Measurements from ENCODE around the gene GPHB5.
"Not testable (repeated sequence)": the region's sequence is repeated elsewhere in the genome, so short reads cannot be mapped to it uniquely, and the experiment has no call there.

Gene GPHB5, protein sequence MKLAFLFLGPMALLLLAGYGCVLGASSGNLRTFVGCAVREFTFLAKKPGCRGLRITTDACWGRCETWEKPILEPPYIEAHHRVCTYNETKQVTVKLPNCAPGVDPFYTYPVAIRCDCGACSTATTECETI

DNA sequence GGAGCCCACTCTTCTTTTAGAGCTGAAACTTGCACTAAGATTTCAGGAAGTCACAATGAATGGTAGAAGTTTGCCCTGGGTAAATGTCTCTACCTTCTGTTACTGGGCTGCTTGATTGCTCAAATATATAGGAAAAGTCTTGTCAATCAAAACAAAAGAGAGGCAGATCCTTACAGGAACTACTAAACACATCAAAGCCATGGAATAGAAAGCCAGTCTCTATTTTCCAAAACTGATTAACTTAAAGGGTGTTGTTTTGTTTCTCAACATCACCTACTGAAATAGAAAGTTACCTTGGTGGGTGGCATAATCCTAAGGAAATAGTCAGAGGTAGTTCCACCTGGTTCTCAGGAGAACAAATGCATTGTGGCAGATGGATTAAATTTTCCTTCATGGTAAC is at the start of gene GPHB5:
Gene GPHB5, minus strand, starts transcription at position 101 of the 400 bp plus-strand sequence. CDS start 1,086 bp downstream, outside the sequence.
- DNase-seq = no peak

DNA sequence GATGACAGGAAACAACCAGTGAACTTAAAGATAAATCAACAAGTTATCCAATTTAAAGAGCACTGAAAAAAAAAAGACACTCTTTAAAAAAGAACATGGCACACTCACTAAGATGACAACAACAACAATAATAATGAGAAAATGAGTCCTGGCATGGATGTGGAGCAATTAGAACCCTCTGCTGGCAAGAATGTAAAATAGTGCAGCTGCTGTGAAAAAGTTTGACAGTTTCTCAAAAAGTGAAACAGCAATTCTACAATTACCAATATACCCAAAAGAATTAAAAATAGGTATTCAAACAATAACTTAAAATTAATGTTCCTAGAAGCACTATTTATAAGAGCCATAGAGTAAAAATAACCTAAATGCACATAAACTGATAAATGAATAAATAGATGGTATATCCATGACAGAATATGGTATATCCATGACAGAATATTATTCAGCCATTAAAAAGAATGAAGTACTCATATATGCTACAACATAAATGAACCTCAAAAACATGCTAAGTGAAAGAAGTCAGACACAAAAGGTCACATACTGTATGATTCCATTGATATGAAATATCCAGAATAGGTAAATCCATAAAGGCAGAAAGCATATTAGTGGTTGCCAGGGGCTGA is 49.1 kb upstream of the GPHB5 start:
- no peak for DNase-seq

DNA sequence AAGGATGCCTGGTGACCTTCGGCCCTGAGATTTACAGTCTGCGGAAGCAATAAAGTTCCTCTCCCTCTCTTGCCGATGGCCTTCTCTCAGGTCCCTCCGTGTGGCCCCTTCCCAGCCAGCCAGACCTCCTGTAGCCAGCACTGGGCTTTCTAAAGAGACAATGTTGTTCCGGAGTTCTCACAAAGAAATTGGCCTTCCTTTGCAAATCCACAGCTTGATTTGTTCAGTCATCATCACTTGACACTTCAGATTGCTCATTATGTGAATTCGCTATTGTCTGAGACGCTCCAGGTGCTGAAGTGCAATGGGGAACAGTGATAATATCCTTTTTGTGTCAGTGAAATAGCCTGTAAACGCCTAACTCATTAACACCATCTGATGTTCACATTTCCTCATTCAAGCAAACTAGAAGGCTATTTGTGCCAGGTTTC is 43.7 kb upstream of the GPHB5 start:
- no peak for DNase-seq

DNA sequence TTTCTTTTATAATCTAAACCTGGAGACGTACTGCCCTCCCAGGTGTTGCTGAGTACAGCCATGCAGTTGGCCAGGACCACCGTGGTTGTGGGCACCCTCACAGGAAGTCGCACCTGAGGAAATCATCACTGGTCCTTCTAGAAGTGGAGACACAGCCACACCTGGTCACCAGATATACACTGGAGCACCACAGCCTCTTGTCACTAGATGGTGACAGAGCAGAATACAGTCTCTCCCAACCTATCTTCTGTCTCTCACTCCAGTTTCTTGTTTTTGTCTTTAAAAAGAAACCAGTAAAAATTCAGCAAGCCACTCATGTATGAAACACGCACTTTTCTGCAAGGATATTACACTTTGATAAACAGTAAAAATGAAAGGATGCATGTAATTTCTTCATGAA is 43.1 kb upstream of the GPHB5 start:
- DNase-seq = no peak

DNA sequence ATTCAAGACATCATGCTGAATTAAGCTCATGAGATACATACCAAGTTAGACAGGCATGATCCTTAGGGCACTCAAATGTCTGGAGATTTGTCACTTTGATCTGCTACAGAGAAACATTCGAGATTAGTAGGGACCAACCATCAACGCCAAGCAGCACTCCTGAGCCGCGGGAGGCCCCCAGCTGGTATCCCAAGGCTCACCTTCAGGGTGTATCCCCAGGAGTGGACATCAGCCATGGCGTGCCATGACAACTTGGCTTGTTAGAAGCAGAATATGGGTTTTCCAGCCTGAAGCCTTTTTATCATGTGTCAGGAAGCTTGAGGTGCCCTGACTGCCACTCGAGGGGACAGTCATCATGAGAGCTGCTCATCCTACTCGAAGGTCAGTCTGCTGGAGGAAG is 39.1 kb upstream of the GPHB5 start:
- DNase-seq = no peak

DNA sequence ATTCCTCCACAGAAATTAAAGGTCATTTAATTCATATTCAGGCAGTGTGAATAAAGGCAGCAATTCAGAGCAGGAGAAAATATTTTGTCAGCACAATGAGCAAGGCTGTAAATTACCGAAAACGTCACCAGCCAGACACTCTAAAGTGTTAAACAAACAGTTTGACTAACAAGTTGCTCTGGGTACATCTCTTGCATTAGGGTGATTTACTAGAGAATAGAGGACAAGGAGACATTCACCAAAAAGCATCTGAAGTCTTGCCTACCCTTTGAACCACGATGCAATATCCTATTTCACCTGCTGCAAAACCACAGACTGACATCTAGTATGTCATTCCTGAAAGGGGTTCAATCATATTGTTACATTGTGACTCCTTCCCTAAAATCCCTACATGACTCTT is 27.1 kb upstream of the GPHB5 start:
- DNase-seq = no peak

DNA sequence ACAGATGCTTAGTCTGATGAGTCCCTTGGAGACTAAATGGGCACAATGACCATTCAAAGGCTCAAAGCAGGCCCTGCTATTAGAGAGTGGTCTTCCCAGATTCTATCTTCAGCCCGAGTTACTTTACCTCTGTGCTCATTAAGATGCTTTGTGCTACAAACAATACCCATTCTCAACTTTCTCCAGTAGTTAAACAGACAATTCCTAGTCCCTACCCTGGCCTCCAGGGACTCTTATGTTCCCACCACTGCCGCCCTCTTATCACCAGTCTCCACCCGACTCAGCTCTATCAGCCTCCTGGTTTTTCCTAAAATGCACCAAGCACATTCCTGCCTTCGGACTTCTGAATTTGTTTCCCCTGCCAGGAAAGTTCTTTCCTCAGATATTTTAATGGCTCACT is 25.6 kb upstream of the GPHB5 start:
- no peak for DNase-seq

DNA sequence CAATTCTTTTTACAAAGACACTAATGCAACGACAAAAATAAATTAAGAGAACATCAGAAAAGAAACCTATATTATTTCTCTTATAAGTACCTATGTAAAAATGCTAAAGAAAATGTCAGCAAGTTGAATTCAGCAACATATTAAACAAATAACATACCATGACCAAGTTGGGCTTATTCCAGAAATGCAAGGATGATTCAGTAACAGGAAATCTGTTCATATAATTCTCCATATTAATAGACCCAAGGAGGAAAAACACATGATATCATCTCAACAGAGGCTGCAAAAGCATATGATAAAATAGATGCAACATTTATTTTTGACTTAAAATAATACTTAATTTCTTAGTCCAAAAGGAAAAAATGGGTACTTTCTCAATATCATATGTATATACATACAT is 25.1 kb upstream of the GPHB5 start:
- no peak for DNase-seq

DNA sequence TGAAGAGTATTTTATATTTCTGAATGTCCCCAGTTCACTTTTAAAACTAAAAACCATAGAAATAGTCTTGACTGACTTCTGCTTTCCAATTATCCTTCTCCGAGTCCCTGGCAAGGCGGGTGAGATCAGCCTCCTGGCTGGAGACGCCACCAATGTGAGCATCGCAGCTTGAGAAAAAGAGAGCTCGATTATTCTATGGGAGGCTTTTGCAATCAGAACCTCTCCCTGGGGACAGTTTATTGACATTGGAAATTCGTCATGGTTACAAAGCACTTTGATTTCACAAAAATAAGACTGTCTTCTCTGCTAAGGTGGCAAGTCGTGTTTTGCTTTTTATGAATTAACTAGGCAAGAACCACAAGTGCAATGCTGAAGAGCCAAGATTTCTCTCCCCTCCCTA is 23.6 kb upstream of the GPHB5 start:
- DNase-seq = no peak

DNA sequence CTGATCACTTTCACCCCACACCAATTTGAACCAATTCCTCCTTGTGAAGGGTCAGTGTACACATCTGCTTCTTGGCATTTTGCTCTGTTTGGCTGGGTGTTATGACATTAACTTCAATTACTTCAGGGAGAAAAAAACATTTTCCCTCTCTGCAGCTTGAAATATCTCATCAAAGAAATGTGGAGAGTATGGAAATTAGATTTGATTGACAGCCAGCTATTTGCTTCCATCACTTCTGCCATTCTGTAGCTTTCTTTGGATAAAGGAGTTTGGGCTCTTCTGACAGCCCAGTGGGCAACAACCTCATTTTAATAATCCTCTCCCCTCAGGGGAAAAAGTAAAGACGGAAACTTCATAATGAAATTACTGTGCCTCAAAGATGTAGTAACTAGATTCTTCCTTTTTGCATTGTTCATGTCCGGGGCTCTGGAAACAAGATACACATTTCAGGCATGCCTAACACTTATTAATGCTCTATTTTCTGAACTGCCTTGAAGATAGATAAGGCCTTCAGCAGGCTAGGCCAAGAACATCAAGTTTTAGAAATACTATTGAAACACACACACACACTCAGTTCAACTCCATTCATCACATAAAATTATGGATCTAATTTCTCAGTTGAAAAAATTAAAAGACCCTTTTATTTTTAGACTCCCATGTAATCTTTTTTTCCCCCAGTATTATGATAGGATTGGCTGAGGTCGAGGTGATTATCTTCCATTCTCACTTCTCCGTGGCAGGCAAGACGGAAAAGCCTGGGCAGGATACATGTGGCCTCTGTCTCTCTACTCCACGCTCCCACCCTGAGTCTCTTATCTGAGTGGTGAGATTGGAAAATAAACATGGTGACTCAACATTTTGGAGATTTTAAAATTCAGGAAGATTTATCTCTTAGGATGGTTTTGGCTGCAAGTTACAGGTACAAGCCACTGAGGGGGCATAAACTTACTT is 10.3 kb upstream of the GPHB5 start:
- DNase-seq = no peak

DNA sequence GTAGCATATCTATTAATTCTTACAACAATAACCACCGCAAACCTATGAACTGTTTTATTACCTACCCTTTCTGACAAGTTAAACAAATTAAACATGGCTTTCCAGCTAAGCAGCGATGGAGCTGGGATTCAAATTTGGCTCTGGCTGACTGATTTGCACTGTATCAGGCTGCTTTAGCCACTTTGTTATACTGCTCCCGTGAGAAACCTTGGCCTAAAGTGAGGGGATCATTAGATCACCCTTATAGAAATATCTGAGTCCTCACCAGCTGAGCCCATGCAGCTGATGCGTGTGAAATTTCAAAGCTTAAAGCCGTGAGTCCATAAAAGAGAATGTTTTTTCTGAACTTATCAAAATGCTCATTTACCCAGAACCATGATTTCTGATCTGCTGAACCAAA is 8.1 kb upstream of the GPHB5 start:
- DNase-seq = no peak

DNA sequence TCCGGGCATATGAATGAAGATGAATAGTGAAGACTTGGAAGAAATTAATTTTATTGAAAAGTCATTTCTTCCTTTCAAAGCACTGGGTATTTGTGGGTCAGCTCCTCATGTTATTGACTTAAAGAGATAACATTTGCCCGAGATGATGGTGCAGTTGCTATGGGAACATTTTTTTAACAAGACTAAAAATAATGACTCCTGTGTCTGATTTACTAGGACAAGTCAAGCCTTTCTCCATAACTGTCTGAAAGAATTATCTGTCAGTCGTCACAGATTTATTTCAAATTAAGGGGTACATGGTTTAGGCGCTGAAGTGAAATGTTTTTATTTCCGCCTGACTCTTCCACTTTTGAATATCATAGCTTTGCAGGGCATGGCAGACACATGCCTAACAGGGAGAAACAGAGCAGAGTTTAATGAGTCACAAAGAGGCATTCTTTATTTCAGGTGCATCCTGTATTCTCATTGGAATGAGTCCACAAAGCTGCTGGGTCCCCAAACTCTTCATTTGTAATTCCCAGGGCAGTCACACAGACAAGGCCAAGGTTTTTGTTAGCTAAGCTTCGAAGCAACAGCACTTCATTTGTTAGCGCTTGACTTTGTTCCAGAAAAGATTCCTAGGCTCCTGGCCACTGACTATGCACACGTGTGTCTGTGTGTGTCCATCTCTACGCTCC is 4.3 kb upstream of the GPHB5 start:
- DNase-seq = no peak

DNA sequence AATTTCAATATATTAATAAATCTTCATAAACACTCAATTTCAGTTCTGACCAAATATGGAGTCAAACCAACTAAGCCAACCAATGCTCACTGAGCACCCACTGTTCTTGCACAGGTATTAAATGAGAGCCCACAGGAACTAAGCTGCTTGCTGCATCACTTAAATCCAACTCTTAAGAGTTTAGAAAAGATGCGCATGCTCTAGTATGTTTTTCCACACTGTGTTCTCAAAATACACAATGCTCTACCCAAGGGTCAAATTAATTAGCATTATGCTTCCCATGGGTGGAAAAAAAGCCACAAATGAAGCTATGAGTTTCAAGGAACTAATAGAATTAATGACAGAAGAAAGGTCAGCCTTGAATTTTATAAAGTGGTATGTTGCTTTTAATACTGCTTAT is 3.7 kb upstream of the GPHB5 start:
- no peak for DNase-seq

DNA sequence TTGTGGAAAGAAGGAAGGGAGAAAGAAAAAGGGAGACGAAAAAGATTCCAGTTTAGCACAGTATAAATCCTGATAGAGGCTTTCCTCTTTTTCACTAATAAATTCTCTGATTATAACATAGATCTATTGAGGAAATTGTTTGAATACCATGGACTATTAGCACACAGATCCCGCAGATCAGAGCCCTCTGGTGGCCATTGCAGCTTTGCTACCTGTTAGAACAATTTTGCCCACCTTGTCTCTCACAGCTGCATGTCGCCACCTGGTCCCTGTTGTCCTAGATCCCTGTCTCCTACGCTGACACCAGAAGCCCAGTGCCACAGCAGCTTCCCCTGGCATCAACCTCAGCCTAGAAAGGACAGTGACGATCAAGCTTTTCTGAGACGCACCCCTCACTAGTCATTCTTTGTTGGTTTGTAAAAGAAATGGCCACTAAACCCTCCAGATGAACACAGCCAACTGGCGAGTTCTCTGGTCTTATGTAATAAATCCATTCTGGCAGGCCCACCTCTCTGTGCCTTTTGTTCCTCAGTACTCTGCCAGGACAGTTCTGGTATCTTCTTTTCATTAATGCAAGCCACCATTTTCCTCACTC is 9.9 kb downstream of the GPHB5 start:
- no peak for DNase-seq

DNA sequence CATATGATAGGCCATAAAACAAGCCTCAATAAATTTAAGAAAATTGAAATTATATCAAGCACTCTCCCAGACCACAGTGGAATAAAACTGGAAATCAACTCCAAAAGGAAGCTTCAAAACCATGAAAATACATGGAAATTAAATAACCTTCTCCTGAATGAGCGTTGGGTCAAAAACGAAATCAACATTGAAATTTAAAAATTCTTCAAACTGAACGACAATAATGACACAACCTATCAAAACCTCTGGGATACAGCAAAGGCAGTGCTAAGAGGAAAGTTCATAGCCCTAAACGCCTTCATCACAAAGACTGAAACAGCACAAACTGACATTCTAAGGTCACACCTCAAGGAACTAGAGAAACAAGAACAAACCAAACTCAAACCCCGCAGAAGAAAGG is 14.3 kb downstream of the GPHB5 start:
- DNase-seq = not testable (repeated sequence)

DNA sequence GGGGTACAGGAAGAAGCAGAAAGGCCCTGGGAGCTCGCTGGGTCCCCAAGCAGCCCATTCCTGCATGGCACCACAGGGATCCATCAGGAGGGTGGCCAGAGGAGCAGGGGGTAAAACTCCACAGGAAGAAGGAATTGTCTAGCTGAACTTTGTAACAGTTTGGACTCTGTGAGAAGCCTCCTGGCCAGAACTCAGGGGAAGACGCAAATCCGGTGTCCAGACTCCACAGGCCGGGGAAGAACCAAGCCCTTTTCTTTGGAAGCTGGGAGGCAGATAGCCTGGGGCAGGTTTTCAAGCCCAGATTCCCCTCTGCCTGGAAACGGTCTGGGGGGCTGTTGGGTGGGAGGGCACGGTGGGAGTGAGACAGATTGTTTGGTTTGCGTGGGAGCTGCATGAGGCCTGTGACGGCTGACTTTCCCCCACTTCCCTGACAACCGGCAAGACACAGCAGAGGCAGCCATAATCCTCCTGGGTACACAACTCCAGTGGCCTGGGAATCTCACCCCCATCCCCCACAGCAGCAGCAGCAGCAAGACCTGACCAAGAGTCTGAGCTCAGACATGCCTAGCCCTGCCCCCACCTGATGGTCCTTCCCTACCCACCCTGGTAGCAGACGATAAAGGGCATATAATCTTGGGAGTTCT is 16.7 kb downstream of the GPHB5 start:
- no peak for DNase-seq

DNA sequence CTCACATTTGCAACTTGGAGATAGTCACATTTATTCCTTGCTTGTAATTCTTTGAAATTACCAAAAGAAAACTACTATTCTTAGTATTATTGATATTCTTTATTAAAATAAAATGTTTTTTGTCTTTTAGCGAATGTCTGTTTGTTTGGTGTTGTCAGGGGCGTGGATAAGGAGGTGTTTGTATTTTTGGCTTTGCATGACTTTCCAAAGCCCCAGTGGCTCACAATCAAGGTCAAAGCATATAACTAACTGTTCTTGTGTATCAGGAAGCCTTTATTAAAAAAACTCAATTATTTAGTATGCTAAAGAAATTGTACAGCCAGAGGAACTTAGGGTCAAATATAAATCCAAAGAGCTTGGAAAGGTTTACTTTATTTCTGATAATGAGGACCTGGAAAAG is 17.9 kb downstream of the GPHB5 start:
- no peak for DNase-seq

DNA sequence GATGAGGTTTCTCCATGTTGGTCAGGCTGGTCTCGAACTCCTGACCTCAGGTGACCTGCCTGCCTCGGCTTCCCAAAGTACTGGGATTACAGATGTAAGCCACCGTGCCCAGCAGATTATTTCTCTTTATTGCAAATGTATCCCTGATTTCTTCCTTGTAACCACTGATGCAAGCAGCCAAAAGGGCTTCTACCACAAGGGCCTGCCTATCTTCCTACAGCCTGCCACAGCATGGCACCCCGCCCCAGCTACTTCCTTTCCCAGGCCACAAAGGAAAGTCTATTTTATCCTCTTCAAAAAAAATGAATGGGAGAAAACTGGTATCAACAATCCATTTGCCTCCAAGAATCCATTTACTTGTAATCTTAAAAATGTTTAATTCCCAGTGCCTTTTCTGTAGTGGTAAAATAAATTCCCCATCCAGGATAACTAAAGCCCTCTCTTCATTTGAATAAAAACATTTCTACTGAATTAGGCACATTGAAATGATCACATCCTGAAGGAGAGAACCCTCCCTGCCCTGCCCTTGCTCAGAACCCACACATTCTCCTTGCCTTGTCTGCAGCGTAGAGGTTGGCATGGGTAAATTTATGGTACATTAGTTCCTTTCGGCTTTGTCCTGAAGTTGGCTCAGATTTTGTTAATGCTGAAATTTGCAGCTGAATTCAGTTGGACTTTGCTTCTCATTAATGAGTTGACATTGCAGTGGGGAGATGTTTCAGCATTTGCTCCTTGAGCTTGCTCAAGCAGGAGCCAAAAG is 19.2 kb downstream of the GPHB5 start:
- no peak for DNase-seq

DNA sequence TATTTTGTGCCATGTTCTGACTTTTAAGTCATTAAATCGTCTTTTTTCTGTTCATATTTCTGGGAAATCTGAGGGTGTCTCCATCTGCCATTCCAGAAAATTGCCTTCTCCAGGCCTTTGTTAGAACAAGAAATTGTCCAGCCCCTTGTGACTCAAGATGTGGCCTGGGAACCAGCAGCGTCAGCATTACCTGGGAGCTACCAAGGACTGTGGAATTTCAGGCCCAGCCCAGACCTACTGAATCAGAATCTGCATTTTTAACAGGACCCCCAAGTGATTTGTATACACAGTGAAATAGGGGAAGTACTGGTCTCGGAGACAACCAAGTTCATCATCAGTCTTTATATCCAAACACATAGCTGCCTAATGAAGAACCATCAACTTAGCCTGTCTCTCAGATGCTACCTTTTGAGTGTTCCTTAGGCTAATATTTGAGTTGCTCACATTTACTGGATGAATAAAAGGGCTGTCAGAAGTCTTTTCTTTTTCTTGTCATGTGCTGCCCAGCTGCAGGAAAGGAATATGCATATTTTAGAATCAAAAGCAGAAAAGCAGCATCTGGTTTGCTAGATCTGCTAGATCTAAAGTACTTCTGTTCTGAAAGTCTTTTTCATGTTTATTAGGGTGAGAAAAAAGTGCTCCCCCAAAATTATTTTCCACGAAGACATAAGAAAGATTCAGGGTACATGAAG is 21.2 kb downstream of the GPHB5 start:
- no peak for DNase-seq
